LNCaP clone FGC (cell line): ENCODE data around the gene TNIK.

Experiments
- DNase-seq: peaks from one replicate; pipeline ENCODE4 v3.0.0-alpha.2; 2011; ENCODE audit warnings: low read depth
- H3K4me3 ChIP-seq: 2 replicates; pipeline ENCODE4 v1.5.1; 2011; ENCODE audit warnings: mild to moderate bottlenecking, low read depth, low read length, control low read depth
- TF ChIP-seq, protein P1 (sequence below): IDR thresholded peaks from 2 replicates; pipeline ENCODE4 v1.5.1; 2012; ENCODE audit warnings: mild to moderate bottlenecking; ENCODE audit not compliant: control insufficient read depth, insufficient read depth; ENCODE audit errors: extremely low read depth

Gene TNIK

DNA sequence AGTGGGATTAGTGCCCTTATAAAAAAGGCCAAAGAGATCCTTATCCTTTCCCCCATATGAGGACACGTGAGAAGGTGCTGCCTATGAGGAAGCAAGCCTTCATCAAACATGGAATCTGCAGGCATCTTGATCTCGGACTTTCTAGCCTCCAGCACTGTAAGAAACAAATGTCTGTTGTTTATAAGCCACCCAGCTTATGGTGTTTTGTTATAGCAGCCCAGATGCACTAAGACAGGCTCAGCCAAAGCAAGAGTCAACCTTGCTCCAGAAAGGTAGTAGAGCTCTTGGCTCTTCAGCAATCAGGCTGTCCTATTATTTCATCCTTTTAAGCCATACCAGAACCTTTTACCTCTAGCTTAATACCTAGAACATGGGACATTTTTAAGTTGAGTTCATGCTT lies 12.3 kb upstream of the TNIK start:
- no peak for DNase-seq

DNA sequence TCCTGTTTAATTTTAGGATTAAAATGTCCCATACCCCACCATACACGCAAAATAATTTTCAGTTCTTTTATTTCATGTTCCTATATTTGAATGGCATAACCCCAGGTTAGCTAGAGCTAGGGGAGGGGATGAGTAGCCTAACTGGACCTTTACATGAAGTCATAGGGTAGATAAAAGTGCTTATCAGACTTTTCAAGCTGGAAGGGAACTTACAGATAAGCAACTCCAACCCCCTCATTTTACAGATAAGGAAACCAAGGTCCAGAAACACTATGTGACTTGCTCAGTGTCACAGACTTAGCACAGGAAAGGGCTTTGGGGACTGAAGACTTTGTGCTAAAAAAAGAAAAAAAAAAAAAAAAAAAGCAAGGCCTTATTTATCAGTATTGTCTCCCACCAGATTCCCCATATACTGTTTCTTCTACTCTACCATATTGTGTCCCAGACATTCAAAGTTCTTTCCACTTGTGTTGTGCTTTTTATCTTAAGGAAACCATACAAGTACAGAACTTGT lies 10.6 kb upstream of the TNIK start:
- DNase-seq, result no peak
- H3K4me3 ChIP-seq, result no peak overlapping the region
- TF ChIP-seq, protein P1, sequence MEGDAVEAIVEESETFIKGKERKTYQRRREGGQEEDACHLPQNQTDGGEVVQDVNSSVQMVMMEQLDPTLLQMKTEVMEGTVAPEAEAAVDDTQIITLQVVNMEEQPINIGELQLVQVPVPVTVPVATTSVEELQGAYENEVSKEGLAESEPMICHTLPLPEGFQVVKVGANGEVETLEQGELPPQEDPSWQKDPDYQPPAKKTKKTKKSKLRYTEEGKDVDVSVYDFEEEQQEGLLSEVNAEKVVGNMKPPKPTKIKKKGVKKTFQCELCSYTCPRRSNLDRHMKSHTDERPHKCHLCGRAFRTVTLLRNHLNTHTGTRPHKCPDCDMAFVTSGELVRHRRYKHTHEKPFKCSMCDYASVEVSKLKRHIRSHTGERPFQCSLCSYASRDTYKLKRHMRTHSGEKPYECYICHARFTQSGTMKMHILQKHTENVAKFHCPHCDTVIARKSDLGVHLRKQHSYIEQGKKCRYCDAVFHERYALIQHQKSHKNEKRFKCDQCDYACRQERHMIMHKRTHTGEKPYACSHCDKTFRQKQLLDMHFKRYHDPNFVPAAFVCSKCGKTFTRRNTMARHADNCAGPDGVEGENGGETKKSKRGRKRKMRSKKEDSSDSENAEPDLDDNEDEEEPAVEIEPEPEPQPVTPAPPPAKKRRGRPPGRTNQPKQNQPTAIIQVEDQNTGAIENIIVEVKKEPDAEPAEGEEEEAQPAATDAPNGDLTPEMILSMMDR, result no peak

More for the DNA sequence above, 12.3 kb upstream of the TNIK start:
- no peak overlapping the region for H3K4me3 ChIP-seq
- TF ChIP-seq, protein P1, result no peak

DNA sequence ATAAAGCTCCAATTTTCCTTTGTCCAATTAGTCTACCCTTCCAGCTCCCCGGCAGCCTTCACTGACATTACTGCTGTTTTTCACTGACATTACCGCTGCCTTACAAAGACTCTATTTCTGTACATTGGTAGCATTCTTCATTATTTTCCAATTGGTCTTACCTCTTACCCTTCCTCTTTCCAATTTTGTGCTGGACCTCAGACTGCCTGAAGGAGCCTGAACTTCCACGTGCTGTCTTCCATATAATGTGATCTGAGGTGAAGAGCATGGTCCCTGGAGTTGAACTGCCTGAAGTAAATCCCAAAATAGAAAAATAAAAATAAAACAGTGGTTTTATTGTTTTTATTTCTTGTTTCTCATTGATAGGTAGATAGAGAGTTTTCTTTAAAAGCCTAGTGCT lies 9.2 kb upstream of the TNIK start:
- DNase-seq, result no peak
- H3K4me3 ChIP-seq, result no peak overlapping the region
- TF ChIP-seq, protein P1, result no peak

DNA sequence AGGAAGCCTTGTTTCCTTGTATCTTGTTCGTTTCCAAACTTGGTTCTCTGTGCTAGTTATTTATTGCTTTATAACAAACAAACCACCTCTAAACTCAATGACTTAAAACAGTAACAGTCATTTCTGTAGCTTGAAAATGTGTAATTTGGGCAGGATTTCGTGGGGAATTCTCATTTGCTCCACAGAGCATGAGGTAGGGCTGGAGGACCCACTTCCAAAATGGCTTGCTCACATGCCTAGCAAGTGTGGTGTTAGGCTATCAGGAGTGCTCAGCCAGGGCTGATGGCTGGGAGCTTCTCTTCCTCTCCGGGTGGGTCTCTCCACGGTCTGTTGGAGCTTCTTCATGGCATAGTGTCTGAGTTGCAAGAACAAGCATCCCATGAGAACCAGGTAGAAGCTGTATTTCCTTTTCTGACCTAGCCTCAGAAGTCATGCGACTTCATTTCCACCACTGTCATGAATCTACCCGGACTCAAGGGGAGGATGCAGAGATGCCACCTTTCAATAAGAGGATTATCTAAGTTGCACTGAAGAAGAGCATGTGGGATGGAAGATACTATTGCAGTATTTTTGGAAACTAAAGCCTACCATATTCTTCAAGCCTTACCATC lies 8.2 kb upstream of the TNIK start:
- TF ChIP-seq, protein P1, result no peak
- DNase-seq, result no peak
- H3K4me3 ChIP-seq, result no peak overlapping the region

DNA sequence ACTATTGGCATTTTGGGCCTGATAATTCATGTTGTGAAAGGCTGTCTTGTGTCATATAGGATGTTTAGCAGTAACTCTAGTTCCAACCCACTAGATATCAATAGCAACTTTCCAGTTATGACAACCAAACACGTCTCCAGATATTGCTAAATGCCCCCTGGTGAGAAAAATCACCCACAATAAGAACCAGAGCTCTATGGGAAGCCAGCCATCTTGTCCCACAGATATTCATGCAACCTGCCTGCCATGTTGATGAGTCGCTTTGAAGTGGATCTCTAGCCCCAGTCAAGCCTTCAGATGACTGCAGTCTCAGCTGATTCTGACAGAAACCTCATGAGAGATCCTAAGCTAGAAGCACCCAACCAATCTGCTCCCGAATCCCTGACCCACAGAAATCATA lies 5.6 kb upstream of the TNIK start:
- TF ChIP-seq, protein P1, result no peak
- DNase-seq, result no peak
- H3K4me3 ChIP-seq, result no peak overlapping the region

DNA sequence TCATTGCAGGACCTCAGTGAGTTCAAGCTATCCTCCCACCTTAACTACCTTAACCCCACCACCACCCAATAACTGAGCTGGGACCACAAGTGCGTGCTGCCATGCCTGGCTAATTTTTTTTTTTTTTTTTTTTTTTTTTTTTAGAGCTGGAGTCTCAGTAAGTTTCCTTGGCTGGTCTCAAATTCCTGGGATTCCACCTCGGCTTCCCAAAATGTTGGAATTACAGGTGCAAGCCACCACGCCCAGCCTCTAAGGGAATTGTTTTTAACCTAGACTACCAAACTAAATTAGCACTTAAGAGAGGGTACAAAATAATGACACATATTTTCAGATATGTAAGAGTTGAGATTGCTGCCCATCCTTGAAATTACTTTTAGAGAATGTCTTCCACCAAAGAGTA lies 4.3 kb upstream of the TNIK start:
- TF ChIP-seq, protein P1, result no peak
- DNase-seq, result no peak
- H3K4me3 ChIP-seq, result no peak overlapping the region

DNA sequence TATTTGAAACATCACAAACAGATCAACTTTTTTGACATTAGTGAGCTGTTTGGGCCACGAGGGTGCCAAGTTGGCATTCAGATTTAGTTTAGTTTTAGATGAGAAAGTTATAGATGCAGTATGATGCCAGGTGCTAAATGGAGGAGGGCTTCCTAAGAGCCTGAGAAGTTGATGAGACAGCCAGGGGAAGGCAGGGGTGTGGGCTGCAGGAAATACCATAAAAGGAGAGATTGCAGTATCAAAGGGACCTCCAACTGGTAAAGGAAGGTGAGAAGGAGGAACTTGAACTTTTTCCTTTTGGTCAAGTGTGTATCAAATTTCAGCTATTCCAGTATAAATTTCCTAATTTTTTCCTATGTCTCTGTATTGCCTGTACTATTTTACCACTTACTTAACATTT lies 2.0 kb upstream of the TNIK start:
- TF ChIP-seq, protein P1, result no peak
- no peak for DNase-seq
- no peak overlapping the region for H3K4me3 ChIP-seq
